Measurements from ENCODE around the gene FAM222B.
"Not testable (repeated sequence)": the region's sequence is repeated elsewhere in the genome, so short reads cannot be mapped to it uniquely, and the experiment has no call there.

Gene FAM222B

GRCh38 chr17:28737316-28737715 is 105.3 kb downstream of the FAM222B start:
- TF ChIP-seq CTCF (IDR thresholded peaks at IDR 0.05; ENCODE audit: insufficient read depth, low read depth, low read length, missing control alignments), result no peak
- DNase-seq (ENCODE audit: low read depth), result no peak
- H3K4me3 ChIP-seq (ENCODE audit: low read length), result no peak overlapping the region

GRCh38 chr17:28735913-28736769 is 106.4 kb downstream of the FAM222B start:
- DNase-seq (ENCODE audit: low read depth); H3K4me3 ChIP-seq (ENCODE audit: low read length): not testable (repeated sequence)

GRCh38 chr17:28735242-28735722 is 107.3 kb downstream of the FAM222B start:
- no peak for TF ChIP-seq CTCF (IDR thresholded peaks at IDR 0.05; ENCODE audit: insufficient read depth, low read depth, low read length, missing control alignments)
- H3K4me3 ChIP-seq (ENCODE audit: low read length), result no peak overlapping the region
- peak; percentile 54 for DNase-seq (ENCODE audit: low read depth)

- DNase-seq (ENCODE audit: low read depth), result no peak
- H3K4me3 ChIP-seq (ENCODE audit: low read length), result no peak overlapping the region
- TF ChIP-seq CTCF (IDR thresholded peaks at IDR 0.05; ENCODE audit: insufficient read depth, low read depth, low read length, missing control alignments), result no peak
These were observed 107.8 kb downstream of the FAM222B start for GRCh38 chr17:28734712-28735241.

GRCh38 chr17:28733346-28733745 is 109.2 kb downstream of the FAM222B start:
- TF ChIP-seq CTCF (IDR thresholded peaks at IDR 0.05; ENCODE audit: insufficient read depth, low read depth, low read length, missing control alignments), result no peak

GRCh38 chr17:28729950-28730330 is 112.7 kb downstream of the FAM222B start:
- no peak for DNase-seq (ENCODE audit: low read depth)
- H3K4me3 ChIP-seq (ENCODE audit: low read length), result no peak overlapping the region
- no peak for TF ChIP-seq CTCF (IDR thresholded peaks at IDR 0.05; ENCODE audit: insufficient read depth, low read depth, low read length, missing control alignments)

More at GRCh38 chr17:28733346-28733745, 109.2 kb downstream of the FAM222B start:
- no peak overlapping the region for H3K4me3 ChIP-seq (ENCODE audit: low read length)
- DNase-seq (ENCODE audit: low read depth), result no peak

- DNase-seq (ENCODE audit: low read depth), result peak; percentile 98
- no peak for TF ChIP-seq CTCF (IDR thresholded peaks at IDR 0.05; ENCODE audit: insufficient read depth, low read depth, low read length, missing control alignments)
- peak within 1 kb of the TSS; percentile 86 for H3K4me3 ChIP-seq (ENCODE audit: low read length)
These were observed 114.0 kb downstream of the FAM222B start, which contains the start of gene NEK8 for GRCh38 chr17:28728364-28729200. Gene NEK8 (plus strand): TSS chr17:28728788. CDS start chr17:28728814, 26 bp downstream.

Measured in epithelial cell of esophagus (primary cell).